Gastroesophageal sphincter (tissue), 3 donors: ENCODE measurements around the gene SH3RF3.

Experiments used
- EP300 ChIP-seq: sonication (generic); formaldehyde crosslinking; IDR thresholded peaks from one replicate; pipeline ENCODE4 v1.6.1; 2017; ENCODE audit warnings: antibody characterized with exemption, mild to moderate bottlenecking
- POLR2A ChIP-seq, 2 donors: fragments of 450-650 bp; IDR thresholded peaks; one replicate each; pipeline ENCODE4 v1.6.1; 2017; ENCODE audit warnings: antibody characterized with exemption in 2 of 2, mild to moderate bottlenecking in 2 of 2, moderate library complexity in 1 of 2
- TF ChIP-seq, protein P1 (sequence below), 4 experiments: fragments of 200-600 bp in 2 of 4; fragments of 450-650 bp in 2 of 4; sonication (generic) in 1 of 4; IDR thresholded peaks; one replicate each; pipeline ENCODE4 v1.5.1; 2017 to 2019; ENCODE audit warnings: antibody characterized with exemption in 4 of 4, mild to moderate bottlenecking in 2 of 4, moderate library complexity in 2 of 4

DNA sequence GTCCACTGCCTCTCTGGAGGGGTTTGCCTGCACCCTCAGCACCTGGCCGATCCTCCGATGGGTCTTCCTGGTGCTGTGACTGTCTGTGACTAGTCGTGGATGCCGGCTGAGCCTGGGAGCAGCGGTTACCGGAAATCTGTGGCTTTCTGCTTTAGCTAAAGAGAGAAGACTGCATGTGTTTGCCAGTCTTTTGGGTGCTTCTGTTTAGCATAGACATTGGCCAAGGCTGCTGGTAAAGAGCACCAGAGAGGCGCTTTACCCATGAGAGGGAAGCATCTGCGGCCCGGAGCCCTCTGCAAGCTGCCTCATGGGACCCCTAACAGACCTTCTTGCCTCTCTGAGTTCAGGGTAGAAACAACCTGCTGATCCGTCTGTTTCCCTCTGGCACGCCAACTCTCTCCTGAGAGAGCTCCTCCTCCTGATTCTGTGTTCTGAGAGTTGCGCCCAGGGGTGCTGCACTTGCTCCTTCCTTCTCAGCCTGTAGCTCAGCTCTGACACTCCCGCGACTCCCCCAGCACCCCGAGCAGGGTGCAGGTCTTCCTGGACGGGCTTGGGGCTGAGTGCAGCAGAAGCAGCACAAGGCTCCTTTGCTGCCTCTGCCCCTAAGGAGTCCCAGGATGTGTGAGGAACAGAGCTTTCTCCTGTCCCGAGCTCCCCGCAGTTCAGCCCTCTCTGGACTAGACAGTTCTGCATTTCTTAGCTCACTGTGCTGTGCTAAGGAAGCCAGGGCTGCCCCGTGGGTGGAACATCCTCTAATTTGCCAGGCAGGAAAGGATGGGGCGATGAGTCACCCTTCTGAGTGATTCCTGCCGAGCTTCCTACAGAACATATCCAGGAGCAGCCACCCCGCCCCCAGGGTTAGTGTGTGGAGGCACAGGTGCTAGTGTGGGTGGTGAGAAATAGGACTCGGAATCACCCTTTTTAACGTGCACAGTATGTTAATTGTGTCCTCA, 203.2 kb downstream of the SH3RF3 start:
- TF ChIP-seq EP300 (no peak), POLR2A (IDR thresholded peaks at IDR 0.05) (no peak)
- TF ChIP-seq, protein P1, sequence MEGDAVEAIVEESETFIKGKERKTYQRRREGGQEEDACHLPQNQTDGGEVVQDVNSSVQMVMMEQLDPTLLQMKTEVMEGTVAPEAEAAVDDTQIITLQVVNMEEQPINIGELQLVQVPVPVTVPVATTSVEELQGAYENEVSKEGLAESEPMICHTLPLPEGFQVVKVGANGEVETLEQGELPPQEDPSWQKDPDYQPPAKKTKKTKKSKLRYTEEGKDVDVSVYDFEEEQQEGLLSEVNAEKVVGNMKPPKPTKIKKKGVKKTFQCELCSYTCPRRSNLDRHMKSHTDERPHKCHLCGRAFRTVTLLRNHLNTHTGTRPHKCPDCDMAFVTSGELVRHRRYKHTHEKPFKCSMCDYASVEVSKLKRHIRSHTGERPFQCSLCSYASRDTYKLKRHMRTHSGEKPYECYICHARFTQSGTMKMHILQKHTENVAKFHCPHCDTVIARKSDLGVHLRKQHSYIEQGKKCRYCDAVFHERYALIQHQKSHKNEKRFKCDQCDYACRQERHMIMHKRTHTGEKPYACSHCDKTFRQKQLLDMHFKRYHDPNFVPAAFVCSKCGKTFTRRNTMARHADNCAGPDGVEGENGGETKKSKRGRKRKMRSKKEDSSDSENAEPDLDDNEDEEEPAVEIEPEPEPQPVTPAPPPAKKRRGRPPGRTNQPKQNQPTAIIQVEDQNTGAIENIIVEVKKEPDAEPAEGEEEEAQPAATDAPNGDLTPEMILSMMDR (IDR thresholded peaks at IDR 0.05) = no peak
